IMR-90 (cell line): Measurements from ENCODE around the gene MRM2. TPM values are rescaled to one million over a fixed set of nuclear protein-coding genes. Genes with fewer than 3 reads are reported as not detected.

Experiments used
- microRNA-seq, 2 experiments: library from miRNA; stranded (forward) in 1 of 2; unstranded in 1 of 2; fragments of 10-50 nt in 1 of 2; fragments of <30 nt in 1 of 2; gene quantifications in 1 of 2; microRNA quantifications in 1 of 2; one replicate each; pipeline versions ENCODE3 to v1.1.0; 2013 to 2020; ENCODE audit not compliant: insufficient read depth in 1 of 2, insufficient read length in 1 of 2, unreplicated experiment in 1 of 2
- polyA plus RNA-seq, 3 experiments: library from polyadenylated mRNA; depleted of rRNA; stranded (reverse); fragments of >200 nt; gene quantifications; 2 replicates each; pipeline ENCODE4 v1.2.3, GENCODE V29; 2012; ENCODE audit warnings: low replicate concordance in 1 of 3
- total RNA-seq: library from RNA; depleted of rRNA; stranded (reverse); fragments of >200 nt; gene quantifications from 2 replicates; pipeline ENCODE4 v1.2.3, GENCODE V29; 2012; rRNA removed

Gene MRM2
- total and polyA plus RNA-seq, 2 of the 4 experiments (the other 2 are of a cell fraction) = 19.1 to 23.8 TPM

Small RNA genes within 50 kb of the gene (microRNA-seq; reads per million reads assigned to microRNA genes)
- gene MIR6836 (ENCODE audit: unreplicated experiment) = not detected

Other genes starting within 250 kb of the MRM2 start
- gene MAD1L1, start 9.3 kb downstream of the MRM2 start, total RNA-seq = 40.9 and 41.7 TPM in 2 replicates
- gene MAD1L1, start 9.3 kb downstream of the MRM2 start, polyA plus RNA-seq (2012; rRNA removed) = 29.0 and 31.5 TPM in 2 replicates
- gene NUDT1, start within 50 bp of the MRM2 start, total RNA-seq = 36.1 and 49.1 TPM in 2 replicates
- 33.4 and 37.2 TPM in 2 replicates for gene NUDT1, start within 50 bp of the MRM2 start, polyA plus RNA-seq (2012; rRNA removed)
- 7.7 and 8.6 TPM in 2 replicates for gene SNX8, start 72.2 kb upstream of the MRM2 start, total RNA-seq
- gene SNX8, start 72.2 kb upstream of the MRM2 start, polyA plus RNA-seq (2012; rRNA removed) = 55.9 and 65.0 TPM in 2 replicates
- gene EIF3B, start 112.6 kb upstream of the MRM2 start, total RNA-seq = 201 and 211 TPM in 2 replicates
- gene EIF3B, start 112.6 kb upstream of the MRM2 start, polyA plus RNA-seq (2012; rRNA removed) = 105 and 107 TPM in 2 replicates
- 3.8 and 4.7 TPM in 2 replicates for gene CHST12, start 161.4 kb upstream of the MRM2 start, total RNA-seq
- gene CHST12, start 161.4 kb upstream of the MRM2 start, polyA plus RNA-seq (2012; rRNA removed) = 27.0 and 31.6 TPM in 2 replicates
- gene GRIFIN, start 234.2 kb upstream of the MRM2 start, total RNA-seq = not detected in 2 replicates
- gene GRIFIN, start 234.2 kb upstream of the MRM2 start, polyA plus RNA-seq (2012; rRNA removed) = not detected in 2 replicates